ENCODE data around the gene IFT122. TPM values are rescaled to one million over a fixed set of nuclear protein-coding genes. Genes with fewer than 3 reads are reported as not detected.

Gene IFT122
- total RNA-seq, result 10.5 and 11.5 TPM in 2 replicates

GRCh38 chr3:129439817-129440617 is at the start of gene IFT122, which contains the start of gene MBD4:
IFT122 (plus strand) TSS chr3:129440224; CDS start chr3:129440331, 107 bp downstream.
MBD4 (minus strand) TSS chr3:129439948; CDS start chr3:129439833, 115 bp downstream.

GRCh38 chr3:129428376-129429079 is 11.5 kb upstream of the IFT122 start, which contains the start of gene EFCAB12:
EFCAB12 (minus strand) TSS chr3:129428636; CDS start chr3:129428488, 148 bp downstream.

GRCh38 chr3:129528589-129529100 is 88.6 kb downstream of the IFT122 start, which contains the start of gene RHO:
RHO (plus strand) TSS chr3:129528639; CDS start chr3:129528734, 95 bp downstream.

GRCh38 chr3:129543156-129543790 is 103.2 kb downstream of the IFT122 start, which contains the start of gene H1-8:
H1-8 (plus strand) TSS chr3:129543175; CDS start chr3:129543219, 44 bp downstream.

Other genes starting within 250 kb of the IFT122 start
- 143 and 155 TPM in 2 replicates for gene COPG1, start 190.6 kb upstream of the IFT122 start, total RNA-seq
- 45.1 and 50.8 TPM in 2 replicates for gene HMCES, start 161.4 kb upstream of the IFT122 start, total RNA-seq
- not detected in 2 replicates for gene EFCAB12, start 11.6 kb upstream of the IFT122 start, total RNA-seq
- gene MBD4, start 276 bp upstream of the IFT122 start, total RNA-seq, result 18.1 and 22.7 TPM in 2 replicates
- gene RHO, start 88.4 kb downstream of the IFT122 start, total RNA-seq, result not detected in 2 replicates
- gene H1-8, start 103.0 kb downstream of the IFT122 start, total RNA-seq, result not detected in 2 replicates
- 0.47 and 0.76 TPM in 2 replicates for gene PLXND1, start 166.5 kb downstream of the IFT122 start, total RNA-seq

Measured in hair follicular keratinocyte (primary cell).